NCI-H510A treated with DMSO at 0.1 percent for 48 hours (cell line): ENCODE data around the gene KIAA1217.
A peak's percentile ranks its signal among the peaks of the same experiment; 100 is the strongest.

Source experiments
- DNase-seq: peaks from one replicate; lab custom pipeline; 2025; lab: John Stamatoyannopoulos, UW

Gene KIAA1217

GRCh38 chr10:24552346-24553016, 343.5 kb downstream of the KIAA1217 start:
- no peak for DNase-seq

- DNase-seq, result no peak
These were observed 344.2 kb downstream of the KIAA1217 start for GRCh38 chr10:24553051-24553612.

GRCh38 chr10:24554036-24554435, 345.1 kb downstream of the KIAA1217 start:
- no peak for DNase-seq

- DNase-seq, result no peak
These were observed 347.3 kb downstream of the KIAA1217 start for GRCh38 chr10:24556126-24556749.

GRCh38 chr10:24556750-24557742, 348.1 kb downstream of the KIAA1217 start:
- peak; percentile 0 for DNase-seq

GRCh38 chr10:24561453-24561852, 352.5 kb downstream of the KIAA1217 start:
- DNase-seq, result no peak

- no peak for DNase-seq
These were observed 359.1 kb downstream of the KIAA1217 start for GRCh38 chr10:24568042-24568441.

GRCh38 chr10:24569330-24569796, 360.4 kb downstream of the KIAA1217 start:
- no peak for DNase-seq

- DNase-seq, result no peak
These were observed 361.1 kb downstream of the KIAA1217 start for GRCh38 chr10:24569828-24570657.

- DNase-seq, result no peak
These were observed 361.9 kb downstream of the KIAA1217 start for GRCh38 chr10:24570658-24571426.

GRCh38 chr10:24571870-24572450, 363.0 kb downstream of the KIAA1217 start:
- no peak for DNase-seq

GRCh38 chr10:24574161-24574560, 365.2 kb downstream of the KIAA1217 start:
- no peak for DNase-seq

GRCh38 chr10:24574578-24575155, 365.7 kb downstream of the KIAA1217 start:
- no peak for DNase-seq

GRCh38 chr10:24575481-24576002, 366.6 kb downstream of the KIAA1217 start:
- no peak for DNase-seq

GRCh38 chr10:24579448-24579847, 370.5 kb downstream of the KIAA1217 start:
- DNase-seq, result no peak

- DNase-seq, result no peak
These were observed 371.0 kb downstream of the KIAA1217 start for GRCh38 chr10:24579906-24580305.

- DNase-seq, result no peak
These were observed 380.3 kb downstream of the KIAA1217 start for GRCh38 chr10:24589265-24589664.

GRCh38 chr10:24590697-24591457, 381.9 kb downstream of the KIAA1217 start:
- DNase-seq, result no peak
